ENCODE data around the gene HOXD8. TPM values are rescaled to one million over a fixed set of nuclear protein-coding genes. Genes with fewer than 3 reads are reported as not detected.

Gene HOXD8
- total and polyA plus RNA-seq, 2 of the 8 experiments (the other 6 are each of a cell fraction or from before 2014, with no cell fraction given), result not detected

GRCh38 chr2:176156301-176156806 is 26.8 kb downstream of the HOXD8 start:
- Histone ChIP-seq H4K8ac (ENCODE audit: extremely low read depth, insufficient read depth, low read length) (no peak overlapping the region), H3K9me3 (ENCODE audit: insufficient read depth in 2 of 2, low read depth in 1 of 2, low read length in 1 of 2) (no peaks in the 10 kb centered on the region), H2BK20ac (ENCODE audit: low read length) (no peak overlapping the region), H3K14ac (ENCODE audit: insufficient read length) (no peak overlapping the region), H3K23ac (ENCODE audit: insufficient read length) (no peak overlapping the region), H3K23me2 (ENCODE audit: low read depth, low read length) (no peaks in the 10 kb centered on the region), H2BK120ac (replicated peaks; ENCODE audit: low read depth, low read length) (no peak overlapping the region), H2BK15ac (ENCODE audit: low read length) (no peak overlapping the region), H2BK12ac (ENCODE audit: low read depth, low read length) (no peak overlapping the region), H3K27ac (ENCODE audit: low read depth, low read length) (no peak overlapping the region), H3K18ac (ENCODE audit: extremely low read depth, low read length) (no peak overlapping the region), H3K9ac (replicated peaks in 1 of 4; ENCODE audit: extremely low read depth in 1 of 4, low read depth in 3 of 4, low read length in 3 of 4) (no peak overlapping the region), H2AK5ac (ENCODE audit: low read depth, low read length) (no peak overlapping the region), H3K4ac (replicated peaks; ENCODE audit: insufficient read length, low read depth, low read length) (no peak overlapping the region), H4K91ac (replicated peaks; ENCODE audit: insufficient read length, low read length) (no peak overlapping the region), H3K4me1 (replicated peaks in 1 of 4; ENCODE audit: control insufficient read depth in 3 of 4, insufficient read depth in 4 of 4, low read length in 3 of 4) (peaks cover 0 to 12% (median 7%) of the 10 kb centered on the region in 4 experiments; a peak in 5 of 7 replicates), H3K4me3 (ENCODE audit: extremely low read depth in 1 of 4, insufficient read depth in 2 of 4, low read depth in 3 of 4, low read length in 4 of 4) (no peak overlapping the region), H3K79me2 (ENCODE audit: control insufficient read depth in 1 of 2, insufficient read depth in 2 of 2, low read length in 2 of 2) (no peaks in the 10 kb centered on the region), H4K20me1 (replicated peaks in 1 of 2; ENCODE audit: control insufficient read depth in 1 of 2, insufficient read depth in 2 of 2, low read length in 2 of 2) (peaks cover 19 to 40% of the 10 kb centered on the region in 2 experiments), H2BK5ac (ENCODE audit: low read depth, low read length) (no peak overlapping the region), H4K5ac (ENCODE audit: insufficient read length, low read depth, low read length) (no peak overlapping the region), H3K27me3 (replicated peaks in 1 of 4; ENCODE audit: control insufficient read depth in 3 of 4, extremely low read depth in 1 of 4, insufficient read depth in 3 of 4, low read length in 3 of 4) (peaks cover 98 to 100% (median 100%) of the 10 kb centered on the region in 4 experiments), H3K56ac (replicated peaks; ENCODE audit: insufficient read length, low read depth, low read length) (no peak overlapping the region), H3K36me3 (ENCODE audit: control insufficient read depth in 2 of 4, insufficient read depth in 4 of 4, low read length in 3 of 4) (peaks cover 0 to 14% (median 0%) of the 10 kb centered on the region in 4 experiments; a peak in 1 of 8 replicates), H3K79me1 (ENCODE audit: low read depth, low read length) (no peaks in the 10 kb centered on the region), H2AFZ (ENCODE audit: low read length) (no peak overlapping the region), H3K4me2 (ENCODE audit: insufficient read depth in 1 of 2, low read depth in 2 of 2, low read length in 2 of 2) (no peak overlapping the region)
- DNase-seq (ENCODE audit: low read depth in 1 of 2, low spot score in 2 of 2) (no peak), FAIRE-seq (no peak)
- TF ChIP-seq HDAC2 (IDR thresholded peaks at IDR 0.05; ENCODE audit: borderline replicate concordance in 1 of 2, low read depth in 2 of 2, low read length in 2 of 2), result no peak
- peak; percentile 35; the same call in 1 of the 2 replicates for TF ChIP-seq CBX8 (IDR thresholded peaks at IDR 0.05; ENCODE audit: borderline replicate concordance, low read depth, low read length)
- no peak for TF ChIP-seq TBP (IDR thresholded peaks at IDR 0.05; ENCODE audit: low read depth, low read length)
- 19% methylated on average over 8 of the region's 8 CpGs; no CpG with 5 or more reads in 1 of the 2 experiments for WGBS, 2 experiments (ENCODE audit: extremely low coverage in 1 of 2, insufficient coverage in 1 of 2, insufficient read length in 1 of 2, insufficient replicate concordance in 2 of 2, low coverage in 1 of 2, low lambda C conversion rate in 2 of 2, missing lambda C conversion rate in 1 of 2)
- CTCF ChIA-PET (ENCODE audit: partially characterized antibody), result interaction anchor here (0.7 to 2.3 kb wide), 8 partner anchors 12 to 861 kb away, joined by 3 to 15 read pairs (median 4); partner anchors contain the start of gene HOXD9
- POLR2A ChIA-PET (ENCODE audit: partially characterized antibody), result interaction anchor here (1.4 to 1.9 kb wide), 3 partner anchors 26 to 68 kb away, joined by 3 to 4 read pairs (median 3); no protein-coding TSS in a partner anchor
